A549 treated with Hydrocortisone at 1 μM for 4 hours (cell line): ENCODE measurements around the gene NLRC3. TPM values are rescaled to one million over a fixed set of nuclear protein-coding genes. Genes with fewer than 3 reads are reported as not detected.

Source experiments
- total RNA-seq: library from RNA; stranded (reverse); fragments of 200-300 nt; extraction: Qiagen RNA extraction; gene quantifications from 5 replicates; pipeline ENCODE4 v1.2.3, GENCODE V29; 2022

NLRC3 gene, protein sequence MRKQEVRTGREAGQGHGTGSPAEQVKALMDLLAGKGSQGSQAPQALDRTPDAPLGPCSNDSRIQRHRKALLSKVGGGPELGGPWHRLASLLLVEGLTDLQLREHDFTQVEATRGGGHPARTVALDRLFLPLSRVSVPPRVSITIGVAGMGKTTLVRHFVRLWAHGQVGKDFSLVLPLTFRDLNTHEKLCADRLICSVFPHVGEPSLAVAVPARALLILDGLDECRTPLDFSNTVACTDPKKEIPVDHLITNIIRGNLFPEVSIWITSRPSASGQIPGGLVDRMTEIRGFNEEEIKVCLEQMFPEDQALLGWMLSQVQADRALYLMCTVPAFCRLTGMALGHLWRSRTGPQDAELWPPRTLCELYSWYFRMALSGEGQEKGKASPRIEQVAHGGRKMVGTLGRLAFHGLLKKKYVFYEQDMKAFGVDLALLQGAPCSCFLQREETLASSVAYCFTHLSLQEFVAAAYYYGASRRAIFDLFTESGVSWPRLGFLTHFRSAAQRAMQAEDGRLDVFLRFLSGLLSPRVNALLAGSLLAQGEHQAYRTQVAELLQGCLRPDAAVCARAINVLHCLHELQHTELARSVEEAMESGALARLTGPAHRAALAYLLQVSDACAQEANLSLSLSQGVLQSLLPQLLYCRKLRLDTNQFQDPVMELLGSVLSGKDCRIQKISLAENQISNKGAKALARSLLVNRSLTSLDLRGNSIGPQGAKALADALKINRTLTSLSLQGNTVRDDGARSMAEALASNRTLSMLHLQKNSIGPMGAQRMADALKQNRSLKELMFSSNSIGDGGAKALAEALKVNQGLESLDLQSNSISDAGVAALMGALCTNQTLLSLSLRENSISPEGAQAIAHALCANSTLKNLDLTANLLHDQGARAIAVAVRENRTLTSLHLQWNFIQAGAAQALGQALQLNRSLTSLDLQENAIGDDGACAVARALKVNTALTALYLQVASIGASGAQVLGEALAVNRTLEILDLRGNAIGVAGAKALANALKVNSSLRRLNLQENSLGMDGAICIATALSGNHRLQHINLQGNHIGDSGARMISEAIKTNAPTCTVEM
- 0.01 to 0.03 TPM in 2 of 5 replicates, not detected in the others for total RNA-seq

DNA sequence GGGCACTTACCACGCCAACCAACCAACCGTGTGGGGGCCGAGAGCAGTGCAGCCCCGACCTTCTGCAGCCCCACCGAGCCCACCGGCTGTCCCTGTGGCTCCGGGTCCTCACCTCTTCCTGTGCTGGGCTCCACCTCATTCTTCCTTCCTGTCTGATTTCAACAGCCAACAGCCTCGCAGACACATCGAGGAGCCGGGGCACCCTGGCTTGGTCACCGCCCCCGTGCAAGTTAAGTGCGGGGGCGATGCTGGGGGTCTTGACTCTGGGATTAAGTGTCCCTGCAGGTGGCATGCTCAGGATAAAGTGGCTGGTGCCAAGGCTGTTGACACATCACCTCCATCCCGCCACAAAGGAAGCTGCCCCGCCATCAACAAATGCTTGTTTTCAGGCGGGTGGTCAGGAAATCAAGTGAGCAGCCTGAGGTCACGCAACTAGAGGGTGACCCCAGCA lies at the start of gene NLRC3:
Gene NLRC3, minus strand, starts transcription at position 102 of the 451 bp plus-strand sequence. CDS start 12,367 bp downstream, outside the sequence.

GRCh38 chr16:3611146-3611975 lies 34.2 kb upstream of the NLRC3 start, which contains the start of gene SLX4:
SLX4 (minus strand) TSS chr16:3611606; CDS start chr16:3608964, 2,642 bp downstream.

DNA sequence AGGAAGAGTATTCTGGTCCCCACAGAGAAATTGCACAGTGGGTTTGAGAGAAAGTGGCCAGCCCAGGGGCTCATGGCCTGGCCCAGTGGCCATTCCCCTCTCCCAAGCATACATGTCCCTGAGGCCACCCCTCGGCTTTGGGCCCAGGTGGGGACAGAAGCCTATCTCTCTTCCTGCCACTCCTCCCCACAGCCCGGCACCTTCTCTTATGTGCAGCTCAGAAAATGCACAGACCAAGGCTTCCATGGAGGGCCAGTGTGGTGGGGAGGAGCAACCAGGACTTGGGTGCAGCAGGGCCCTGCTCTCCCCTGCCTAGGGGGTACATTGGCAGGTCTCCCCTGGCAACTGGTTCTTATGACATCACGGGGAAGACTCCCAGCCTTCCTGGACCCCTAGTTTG lies 82.0 kb downstream of the NLRC3 start, which contains the start of gene C16orf90:
Gene C16orf90, minus strand, starts transcription at position 314 of the 400 bp plus-strand sequence. Its CDS starts 68 bp downstream, at position 246.

Other genes with a start within 250 kb of the NLRC3 start
- gene OR2C1, start 221.5 kb downstream of the NLRC3 start, total RNA-seq: not detected in 5 replicates
- gene ZSCAN32, start 176.4 kb downstream of the NLRC3 start, total RNA-seq: 11.3 to 21.0 TPM (median 14.1 TPM) in 5 replicates
- gene ZNF174, start 176.2 kb downstream of the NLRC3 start, total RNA-seq: 11.5 to 14.2 TPM (median 13.0 TPM) in 5 replicates
- 0.91 to 1.3 TPM (median 1.1 TPM) in 5 replicates for gene ZNF597, start 133.9 kb downstream of the NLRC3 start, total RNA-seq
- gene NAA60, start 133.7 kb downstream of the NLRC3 start, total RNA-seq: 48.2 to 53.0 TPM (median 51.5 TPM) in 5 replicates
- not detected in 5 replicates for gene C16orf90, start 81.9 kb downstream of the NLRC3 start, total RNA-seq
- 17.6 to 19.9 TPM (median 18.9 TPM) in 5 replicates for gene CLUAP1, start 76.4 kb downstream of the NLRC3 start, total RNA-seq
- 4.3 to 5.5 TPM (median 4.9 TPM) in 5 replicates for gene SLX4, start 34.2 kb upstream of the NLRC3 start, total RNA-seq
- 3.1 to 4.4 TPM (median 3.8 TPM) in 5 replicates for gene DNASE1, start 77.3 kb upstream of the NLRC3 start, total RNA-seq
- gene TRAP1, start 140.1 kb upstream of the NLRC3 start, total RNA-seq: 129 to 136 TPM (median 131 TPM) in 5 replicates